Pulmonary artery endothelial cell (primary cell): Measurements from ENCODE around the gene SHISAL1. TPM values are rescaled to one million over a fixed set of nuclear protein-coding genes. Genes with fewer than 3 reads are reported as not detected.
"Not testable (repeated sequence)": the region's sequence is repeated elsewhere in the genome, so short reads cannot be mapped to it uniquely, and the experiment has no call there.

Source experiments
- DNase-seq: peaks from one replicate; pipeline ENCODE4 v3.0.0-alpha.2; 2011; ENCODE audit warnings: low read depth, low spot score
- total RNA-seq: library from RNA; depleted of rRNA; stranded (reverse); fragments of >200 nt; gene quantifications from 2 replicates; pipeline ENCODE4 v1.2.3, GENCODE V29; 2014

The SHISAL1 gene
- total RNA-seq, 1 donor from 2014 or later = under 0.01 TPM

DNA sequence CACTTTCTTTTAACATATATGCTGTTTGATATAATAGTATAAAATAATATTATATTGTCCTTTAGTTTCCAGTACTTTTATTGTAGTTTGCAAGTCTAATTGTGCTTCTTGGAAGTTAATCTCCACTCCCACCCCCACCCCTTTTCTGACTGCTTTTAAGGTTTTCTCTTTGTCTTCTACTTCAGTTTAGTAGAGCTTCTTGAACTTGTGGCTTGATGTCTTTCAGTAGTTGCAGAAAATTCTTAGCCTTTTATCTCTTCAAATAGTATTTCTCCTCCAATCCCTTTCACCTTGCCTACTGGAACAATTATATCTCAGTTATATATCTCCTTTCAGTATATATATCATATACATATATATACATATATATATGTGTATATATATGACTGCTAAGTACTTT lies 75.5 kb downstream of the SHISAL1 start:
- no peak for DNase-seq

DNA sequence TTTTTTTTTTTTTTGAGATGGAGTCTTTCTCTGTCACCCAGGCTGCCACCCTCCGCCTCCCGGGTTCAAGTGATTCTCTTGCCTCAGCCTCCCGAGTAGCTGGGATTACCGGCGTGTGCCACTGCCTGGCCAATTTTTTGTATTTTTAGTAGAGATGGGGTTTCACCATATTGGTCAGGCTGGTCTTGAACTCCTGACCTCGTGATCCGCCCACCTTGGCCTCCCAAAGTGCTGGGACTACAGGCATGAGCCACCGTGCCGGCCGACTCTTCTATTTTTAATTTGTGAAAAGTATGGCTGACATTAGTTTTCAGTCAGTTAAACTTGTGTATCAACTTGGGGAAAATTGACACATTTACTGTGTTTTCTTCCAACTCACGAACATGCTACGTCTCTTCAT lies 78.4 kb downstream of the SHISAL1 start:
- not testable (repeated sequence) for DNase-seq

- DNase-seq = no peak
Observed at GRCh38 chr22:44231233-44231632, 81.5 kb downstream of the SHISAL1 start.

- DNase-seq = no peak
Observed at GRCh38 chr22:44229809-44230208, 82.9 kb downstream of the SHISAL1 start.

DNA sequence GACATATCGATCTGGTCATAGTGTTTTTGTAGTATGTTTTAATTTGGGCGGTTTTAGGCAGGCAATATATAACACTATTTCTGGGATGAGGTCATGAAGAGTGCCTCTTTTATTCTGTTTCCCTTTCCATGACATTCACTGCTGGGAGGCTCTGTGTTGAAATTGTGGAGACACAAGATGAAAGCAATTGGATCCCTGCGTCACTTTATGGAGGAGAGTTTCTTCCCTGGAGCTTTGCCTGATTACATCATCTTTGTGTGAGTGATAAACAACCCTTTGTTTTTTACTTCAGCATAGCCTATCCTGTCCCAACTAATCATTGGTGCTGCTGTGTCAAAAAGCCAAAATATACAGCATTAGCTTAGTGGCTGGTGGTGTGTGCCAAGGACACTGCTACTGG lies 83.4 kb downstream of the SHISAL1 start:
- no peak for DNase-seq

DNA sequence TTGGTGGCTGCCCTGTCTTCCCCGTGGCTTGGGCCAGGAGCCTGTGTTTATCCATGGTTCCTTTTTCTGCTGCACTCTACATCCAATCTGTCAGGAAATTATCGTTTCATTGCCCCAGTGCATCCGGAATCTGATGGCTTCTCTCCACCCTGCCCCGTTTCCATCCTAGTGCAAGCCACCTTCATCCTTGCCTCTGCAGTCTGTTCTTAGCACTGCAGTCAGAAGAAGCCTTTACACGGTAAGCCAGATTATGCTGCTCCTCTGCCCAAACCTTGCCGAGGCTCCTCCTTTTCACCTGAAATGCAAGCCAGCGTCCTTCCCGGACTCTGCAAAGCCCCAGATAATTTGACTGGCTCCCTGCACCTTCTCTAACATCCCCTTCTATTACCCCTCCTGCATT lies 86.9 kb downstream of the SHISAL1 start:
- no peak for DNase-seq

DNA sequence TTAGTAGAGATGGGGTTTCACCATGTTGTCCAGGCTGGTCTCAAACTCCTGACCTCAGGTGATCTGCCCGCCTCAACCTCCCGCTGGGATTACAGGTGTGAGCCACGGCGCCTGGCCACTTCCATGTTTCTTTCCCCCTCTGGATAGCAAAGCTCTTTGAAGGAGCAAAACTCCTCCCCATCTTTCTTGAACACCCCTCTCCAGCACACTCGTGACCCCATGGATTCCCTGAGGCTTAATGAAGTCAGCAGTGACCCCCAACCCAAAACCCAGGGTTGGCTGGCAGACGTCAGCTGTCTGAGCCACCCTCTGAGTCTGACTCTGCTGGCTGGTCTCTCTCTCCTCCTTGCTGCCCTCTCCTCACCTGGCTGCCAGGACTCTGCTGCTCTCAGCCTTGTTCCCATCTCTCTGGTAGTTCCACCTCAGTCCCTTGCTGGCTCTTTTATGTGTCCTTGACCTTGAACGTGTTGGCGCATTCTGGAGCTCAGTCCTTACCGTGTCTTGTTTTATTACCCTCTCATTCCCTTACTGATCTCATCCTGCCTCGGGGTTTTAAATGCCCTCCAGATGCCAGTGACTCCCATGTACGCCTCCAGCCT lies 87.6 kb downstream of the SHISAL1 start:
- no peak for DNase-seq

DNA sequence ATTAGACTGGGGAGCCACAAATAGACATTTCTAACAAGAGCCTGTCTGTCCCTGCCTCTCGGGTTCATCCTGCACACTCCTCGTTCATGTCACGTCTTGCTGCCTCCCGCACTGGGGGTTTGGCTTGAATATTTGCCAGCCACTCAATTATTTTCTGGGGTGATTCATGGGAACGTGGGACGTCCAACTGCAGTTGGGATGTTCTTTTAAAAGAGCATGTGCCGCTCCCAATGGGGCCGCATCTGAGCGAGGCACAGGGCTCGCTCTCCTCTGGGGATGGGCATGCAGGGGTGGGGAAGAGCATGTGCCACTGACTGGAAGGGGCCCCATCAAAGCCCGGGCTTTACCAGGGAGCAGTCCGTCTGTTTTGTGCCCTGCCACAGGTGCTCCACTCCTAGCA lies 88.6 kb downstream of the SHISAL1 start:
- DNase-seq = no peak

DNA sequence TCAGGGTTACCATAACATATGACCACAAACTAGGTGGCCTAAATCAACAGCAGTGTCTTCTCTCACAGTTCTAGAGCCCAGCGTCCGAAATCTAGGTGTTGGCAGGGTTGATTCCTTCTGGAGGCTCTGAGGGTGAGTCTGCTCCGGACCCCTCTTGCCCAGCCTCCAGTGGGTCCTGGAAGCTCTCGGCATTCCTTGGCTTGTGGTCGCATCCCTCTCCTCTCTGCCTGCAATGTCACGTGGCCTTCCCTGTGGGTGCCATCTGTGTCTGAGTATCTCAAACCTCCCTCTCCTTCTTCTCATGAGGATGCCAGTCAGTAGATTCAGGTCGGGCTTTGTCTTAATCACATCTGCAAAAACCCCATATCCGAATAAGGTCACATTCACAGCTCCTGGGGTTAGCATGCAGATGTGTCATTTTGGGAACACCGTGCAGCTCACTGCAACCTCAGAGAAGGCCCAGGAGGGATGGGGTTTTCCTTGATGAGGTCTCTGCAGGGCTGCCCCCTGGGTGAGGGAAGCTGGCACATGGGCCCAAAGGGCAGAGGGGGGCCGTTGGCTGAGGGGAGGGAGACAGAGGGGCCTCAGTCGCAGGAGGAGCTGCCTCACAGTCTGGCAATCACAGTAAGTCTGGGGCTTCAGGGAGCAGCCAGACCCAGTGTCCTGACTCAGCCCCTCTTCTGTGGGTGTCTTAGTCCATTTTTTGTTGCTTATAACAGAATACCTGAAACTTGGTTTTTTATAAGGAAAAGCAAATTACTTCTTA lies 90.9 kb downstream of the SHISAL1 start:
- no peak for DNase-seq

DNA sequence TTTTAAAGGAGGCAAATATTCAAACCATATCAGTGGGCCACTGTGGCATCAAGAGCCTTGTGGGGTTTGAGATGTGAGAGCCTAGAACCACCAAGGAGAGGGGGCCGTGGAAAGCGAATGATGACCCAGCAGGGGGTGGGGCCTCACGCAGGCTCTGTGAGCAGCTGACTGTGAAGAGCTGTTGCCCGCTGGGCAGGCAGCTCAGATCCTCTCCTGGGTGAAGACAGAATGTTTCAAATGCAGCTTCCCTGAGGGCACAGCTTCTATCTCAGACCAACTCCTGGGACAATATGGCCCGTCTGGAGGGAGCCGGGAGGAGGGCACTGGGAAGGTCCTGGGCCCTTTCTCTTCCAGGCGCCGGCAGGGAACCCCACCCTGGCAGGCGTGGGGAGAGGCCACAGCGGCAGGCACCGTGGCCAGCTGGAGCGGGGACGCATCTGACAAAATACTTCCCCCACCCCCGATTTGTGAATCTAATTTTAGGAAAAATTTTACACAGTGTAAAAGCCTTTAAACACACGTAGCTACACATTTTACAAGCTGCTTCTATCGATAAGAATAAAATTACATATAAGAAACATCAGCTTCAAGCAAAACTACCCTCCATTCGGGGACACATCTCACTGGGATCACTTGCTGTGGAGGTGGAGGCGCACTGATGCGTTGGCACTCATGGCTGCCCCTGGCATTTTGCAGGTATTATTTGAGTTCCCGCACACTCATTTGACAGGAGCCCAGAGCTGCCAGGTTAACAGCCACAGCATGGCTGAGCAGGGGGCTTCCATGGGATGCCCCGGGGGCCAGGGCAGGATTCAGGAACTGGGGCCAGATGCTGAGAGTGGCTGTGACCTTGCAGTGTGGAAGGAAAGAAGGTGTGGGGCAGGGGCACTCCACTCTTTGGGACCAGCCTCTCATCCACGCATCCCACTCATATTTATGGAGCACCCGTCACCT lies 91.7 kb downstream of the SHISAL1 start:
- DNase-seq = no peak

GRCh38 chr22:44219101-44219870 lies 93.5 kb downstream of the SHISAL1 start:
- DNase-seq = no peak

DNA sequence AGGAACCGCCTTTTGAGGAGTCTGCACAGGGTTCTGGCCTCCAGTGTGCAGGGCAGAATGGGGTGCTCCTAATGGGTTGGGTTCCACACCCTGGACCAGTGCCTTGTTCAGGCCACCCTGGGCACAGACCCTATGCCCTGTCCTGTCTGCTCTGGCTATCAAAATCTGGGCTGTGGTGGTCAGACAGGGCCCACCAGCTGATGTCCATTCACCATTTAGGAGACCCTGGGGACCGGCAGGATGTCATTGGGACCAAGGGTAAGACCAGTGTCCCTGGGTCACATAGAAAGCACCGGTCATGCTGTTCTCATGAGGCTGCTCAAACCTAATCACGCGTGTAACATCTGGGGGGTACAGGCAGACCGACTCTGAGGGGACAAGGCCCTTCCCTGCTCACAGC lies 94.7 kb downstream of the SHISAL1 start:
- DNase-seq = no peak

GRCh38 chr22:44217346-44217745 lies 95.4 kb downstream of the SHISAL1 start:
- no peak for DNase-seq

DNA sequence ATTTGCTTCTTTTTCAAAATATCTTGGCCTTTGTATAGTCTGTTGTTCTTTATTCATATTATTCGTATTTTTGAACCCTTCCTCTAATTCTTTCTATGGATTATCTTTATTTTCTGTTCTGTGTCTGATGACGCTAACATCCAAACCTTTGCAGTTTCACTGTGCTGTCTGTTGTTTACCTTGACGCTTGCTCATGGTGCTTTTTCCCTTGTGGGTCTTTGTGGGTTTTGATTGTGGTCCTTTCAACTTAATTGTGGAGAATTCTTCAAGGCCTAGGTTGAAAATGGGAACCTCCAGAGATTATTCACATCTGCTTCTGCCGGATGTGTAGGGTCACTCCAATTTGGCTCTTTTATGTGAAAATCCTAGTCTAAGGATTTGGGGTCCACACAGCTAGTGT lies 97.5 kb downstream of the SHISAL1 start:
- no peak for DNase-seq

DNA sequence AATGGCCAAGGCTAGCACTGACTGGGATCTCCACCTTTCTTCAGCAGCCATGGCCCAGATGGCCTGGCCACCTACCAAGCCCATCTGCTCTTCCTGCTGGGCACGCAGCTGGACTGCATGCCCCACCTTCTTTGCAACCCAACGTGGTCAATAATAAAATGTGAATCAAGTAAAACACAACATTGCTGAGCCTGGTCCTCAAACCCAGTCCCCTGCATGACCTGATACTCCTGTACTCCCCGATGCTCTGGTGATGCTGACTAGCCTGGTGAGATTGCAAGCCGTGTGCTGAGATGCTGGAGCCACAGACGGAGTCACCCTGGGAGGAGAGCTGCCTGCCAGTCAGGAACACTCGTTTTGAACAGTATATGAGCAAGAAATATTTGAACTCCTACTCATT lies 98.0 kb downstream of the SHISAL1 start:
- DNase-seq = no peak

DNA sequence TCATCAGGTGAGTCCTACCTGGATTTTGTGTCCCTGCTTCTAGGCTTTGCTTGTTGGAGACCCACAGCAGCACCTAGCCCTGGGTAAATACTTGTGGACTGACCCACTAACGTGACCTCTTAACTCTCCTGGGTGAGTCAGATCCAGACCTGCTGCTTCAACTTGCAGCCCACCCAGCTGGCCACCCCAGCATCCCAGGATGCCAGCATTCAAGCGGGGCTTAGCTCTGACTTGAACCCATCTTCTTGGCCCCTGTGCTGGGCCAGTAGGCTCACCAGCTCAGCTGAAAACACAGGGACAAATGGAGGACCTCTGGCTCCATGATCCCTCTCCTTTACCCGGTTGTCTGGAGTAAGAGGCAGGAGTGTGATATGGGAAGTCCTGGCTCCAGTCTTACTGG lies 98.6 kb downstream of the SHISAL1 start:
- DNase-seq = no peak

GRCh38 chr22:44213489-44214043 lies 99.2 kb downstream of the SHISAL1 start:
- no peak for DNase-seq

DNA sequence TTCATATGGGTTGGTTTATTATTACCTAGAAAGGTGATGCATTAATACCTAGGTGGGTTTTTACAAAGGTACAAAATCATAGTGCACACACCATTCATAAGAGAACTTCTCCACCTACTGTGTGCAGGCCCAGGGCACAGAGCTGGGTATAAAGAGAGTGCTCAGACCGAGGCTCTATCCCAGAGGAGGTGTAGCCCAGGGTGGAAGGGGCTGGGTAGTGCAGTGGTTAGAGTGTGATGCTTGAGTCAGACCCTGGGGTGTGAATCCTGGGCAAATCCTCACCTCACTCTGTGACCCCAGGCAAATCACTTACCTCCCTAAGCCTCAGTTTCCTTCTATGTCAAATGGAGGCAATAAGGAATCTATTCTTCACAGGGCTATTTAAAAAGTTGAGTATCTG lies 99.8 kb downstream of the SHISAL1 start:
- no peak for DNase-seq

- no peak for DNase-seq
Observed at GRCh38 chr22:44211946-44212930, 100.5 kb downstream of the SHISAL1 start.
